CD14-positive monocyte (primary cell): Measurements from ENCODE around the gene PMEL. TPM values are rescaled to one million over a fixed set of nuclear protein-coding genes. Genes with fewer than 3 reads are reported as not detected.

Source experiments
- DNase-seq, 3 donors: peaks; one replicate each; pipeline ENCODE4 v3.0.0-alpha.2; 2011 to 2022
- H2AFZ ChIP-seq: 2 replicates; pipeline ENCODE4 v1.6.0; 2012; ENCODE audit warnings: mild to moderate bottlenecking, low read depth, low read length, inconsistent platforms; ENCODE audit not compliant: insufficient read depth, poor library complexity, severe bottlenecking
- H3K27ac ChIP-seq, 2 donors: 1 replicate in 1 of 2; 2 replicates in 1 of 2; pipeline ENCODE4 v1.5.1; 2012 to 2013; ENCODE audit warnings: low read length in 2 of 2, control low read depth in 1 of 2, inconsistent platforms in 1 of 2, low read depth in 1 of 2, mild to moderate bottlenecking in 1 of 2
- H3K27me3 ChIP-seq, 2 donors: one replicate each; pipeline versions ENCODE4 v1.6.0 to v1.6.1; 2011 to 2013; ENCODE audit warnings: low read length in 2 of 2; ENCODE audit not compliant: control insufficient read depth in 2 of 2, insufficient read depth in 2 of 2
- H3K36me3 ChIP-seq, 2 donors: replicated peaks in 1 of 2; 1 replicate in 1 of 2; 2 replicates in 1 of 2; pipeline versions ENCODE4 v1.5.1 to v1.6.1; 2012 to 2013; ENCODE audit warnings: low read length in 2 of 2, control low read depth in 1 of 2, inconsistent platforms in 1 of 2, mild to moderate bottlenecking in 1 of 2; ENCODE audit not compliant: insufficient read depth in 2 of 2, control insufficient read depth in 1 of 2
- H3K4me1 ChIP-seq, 2 donors: 1 replicate in 1 of 2; 2 replicates in 1 of 2; pipeline versions ENCODE4 v1.5.1 to v1.6.1; 2012 to 2013; ENCODE audit warnings: low read length in 2 of 2, control low read depth in 1 of 2, inconsistent platforms in 1 of 2, mild to moderate bottlenecking in 1 of 2, moderate library complexity in 1 of 2; ENCODE audit not compliant: insufficient read depth in 2 of 2, control insufficient read depth in 1 of 2
- H3K4me2 ChIP-seq: replicated peaks from 2 replicates; pipeline ENCODE3; 2012; ENCODE audit warnings: low read length, moderate library complexity, mild to moderate bottlenecking; ENCODE audit not compliant: poor library complexity, severe bottlenecking; ENCODE audit errors: extremely low read depth
- H3K4me3 ChIP-seq, 3 experiments: fragments of 200-600 bp in 1 of 3; sonication (generic) in 1 of 3; replicated peaks in 1 of 3; 1 replicate in 2 of 3; 2 replicates in 1 of 3; pipeline ENCODE4 v1.5.1; 2011 to 2013; ENCODE audit warnings: low read length in 3 of 3, mild to moderate bottlenecking in 3 of 3, control low read depth in 2 of 3, low read depth in 2 of 3, inconsistent platforms in 1 of 3, moderate library complexity in 1 of 3
- H3K79me2 ChIP-seq: 2 replicates; pipeline ENCODE4 v1.6.0; 2012; ENCODE audit warnings: mild to moderate bottlenecking, control low read depth, inconsistent platforms, low read length, moderate library complexity; ENCODE audit not compliant: insufficient read depth
- H3K9ac ChIP-seq: 2 replicates; pipeline ENCODE4 v1.6.0; 2017; ENCODE audit warnings: low read length, mild to moderate bottlenecking; ENCODE audit not compliant: insufficient read depth, poor library complexity, severe bottlenecking
- H3K9me3 ChIP-seq, 2 donors: replicated peaks in 1 of 2; 1 replicate in 1 of 2; 2 replicates in 1 of 2; pipeline versions ENCODE4 v1.5.1 to v1.6.1; 2012 to 2013; ENCODE audit warnings: low read length in 2 of 2, control low read depth in 1 of 2; ENCODE audit not compliant: control insufficient read depth in 1 of 2, insufficient read depth in 1 of 2
- H4K20me1 ChIP-seq: 2 replicates; pipeline ENCODE4 v1.6.0; 2012; ENCODE audit warnings: mild to moderate bottlenecking, low read length, control low read depth, moderate library complexity; ENCODE audit not compliant: insufficient read depth
- H3K27ac Mint-ChIP-seq, 7 donors: one replicate each; pipeline ENCODE4 v1.8.0; 2020; ENCODE audit warnings: mild to moderate bottlenecking in 7 of 7, mixed read lengths in 7 of 7, moderate library complexity in 6 of 7, inconsistent platforms in 2 of 7
- H3K27me3 Mint-ChIP-seq, 3 donors: one replicate each; pipeline ENCODE4 v1.8.0; 2021 to 2022; ENCODE audit warnings: low read depth in 3 of 3, mild to moderate bottlenecking in 3 of 3, mixed read lengths in 3 of 3, moderate library complexity in 3 of 3, inconsistent platforms in 1 of 3
- H3K36me3 Mint-ChIP-seq, 2 donors: one replicate each; pipeline ENCODE4 v1.8.0; 2020; ENCODE audit warnings: mixed read lengths in 2 of 2, inconsistent platforms in 1 of 2, mild to moderate bottlenecking in 1 of 2
- H3K4me1 Mint-ChIP-seq: one replicate; pipeline ENCODE4 v1.8.0; 2020; ENCODE audit warnings: mild to moderate bottlenecking, mixed read lengths
- H3K4me3 Mint-ChIP-seq, 2 donors: one replicate each; pipeline ENCODE4 v1.8.0; 2020; ENCODE audit warnings: mild to moderate bottlenecking in 2 of 2, mixed read lengths in 2 of 2, moderate library complexity in 1 of 2
- H3K9me3 Mint-ChIP-seq, 7 donors: one replicate each; pipeline ENCODE4 v1.8.0; 2020 to 2022; ENCODE audit warnings: mixed read lengths in 7 of 7, mild to moderate bottlenecking in 6 of 7, moderate library complexity in 6 of 7, inconsistent platforms in 2 of 7
- WGBS: methylation state at CpG from one replicate; pipeline ENCODE4 v1.1.5; 2013; ENCODE audit warnings: missing lambda C conversion rate; ENCODE audit not compliant: insufficient coverage; 5-methylcytosine and 5-hydroxymethylcytosine counted together
- intact Hi-C, 2 donors: fragments of 100-400 bp; cut with micrococcal nuclease; formaldehyde crosslinking; loops; one replicate each; pipeline versions ENCODE4 v1.15.0 to v1.15.1; 2023
- polyA plus RNA-seq, 3 donors: library from polyadenylated mRNA; depleted of rRNA in 1 of 3; unstranded in 2 of 3; stranded (reverse) in 1 of 3; fragments of 300-500 nt in 2 of 3; fragments of >200 nt in 1 of 3; fragmentation: Illumina TruSeq in 2 of 3; gene quantifications; 1 replicate in 2 of 3; 2 replicates in 1 of 3; pipeline ENCODE4 v1.2.3, GENCODE V29; 2012 to 2021
- TF ChIP-seq, protein P1 (sequence below): fragments of 200-600 bp; IDR thresholded peaks from one replicate; pipeline ENCODE4 v1.8.0; 2022; ENCODE audit warnings: antibody characterized with exemption, mild to moderate bottlenecking

Gene PMEL
- polyA plus RNA-seq, 3 donors: 0.37 to 0.54 (median 0.40) TPM

DNA sequence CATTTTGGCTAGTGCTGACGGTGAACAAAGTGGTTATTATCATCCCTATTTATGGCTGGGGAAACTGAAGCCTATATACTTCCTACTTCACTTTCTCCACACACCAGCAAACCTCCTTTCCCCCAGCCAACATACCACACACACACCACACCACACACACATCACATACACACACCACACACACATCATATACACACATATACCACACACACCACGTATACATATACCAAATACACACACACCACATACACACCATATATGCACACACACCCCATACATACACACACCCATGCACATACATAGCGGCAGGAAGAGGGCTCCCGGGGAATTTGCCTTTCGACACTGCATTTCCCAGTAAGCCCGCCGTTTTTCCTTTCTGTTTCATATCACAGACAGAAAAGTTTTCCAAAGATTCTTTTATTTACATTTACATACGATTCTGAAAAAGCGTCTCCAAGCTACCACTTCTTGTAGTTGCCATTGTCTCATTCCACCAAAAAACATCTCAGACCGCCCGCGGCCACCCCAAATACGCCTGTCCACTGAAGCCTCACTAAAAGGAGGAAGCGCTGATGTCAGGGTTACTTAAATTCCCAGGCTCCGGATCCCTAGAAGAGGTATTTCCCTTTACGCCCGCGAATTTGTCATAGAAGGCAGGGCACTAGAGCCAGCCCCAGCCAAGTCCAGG lies 7.2 kb upstream of the PMEL start:
- Histone ChIP-seq H3K4me2 (peak overlapping the region; percentile 79), H4K20me1 (peaks cover 16% of the 10 kb centered on the region), H3K9me3 (no peaks in the 10 kb centered on the region), H3K4me3 (peak overlapping the region; percentile 62 to 98 (median 84)), H3K27ac (peak overlapping the region; percentile 83 to 90), H3K36me3 (no peaks in the 10 kb centered on the region), H3K9ac (peak overlapping the region; percentile 71), H3K27me3 (no peaks in the 10 kb centered on the region), H3K4me1 (peaks cover 26 to 38% of the 10 kb centered on the region in 2 donors), H3K79me2 (peaks cover 42% of the 10 kb centered on the region), H2AFZ (peak overlapping the region; percentile 75)
- H3K27me3 Mint-ChIP-seq: peaks cover 0 to 2% (median 0%) of the 10 kb centered on the region in 3 donors
- H3K4me3 Mint-ChIP-seq: no peak overlapping the region
- peak in 2 of 3 donors; percentile 42 to 74 for DNase-seq
- WGBS: 0% methylated on average over 9 of the region's 18 CpGs
- intact Hi-C loops: loop anchor here in 1 of 2 donors (2.0 to 10.0 kb wide), 3 partner anchors 46 to 142 kb away; partner anchors contain the start of genes PYM1, RPL41 and ZC3H10
- H3K36me3 Mint-ChIP-seq: peaks cover 7 to 9% of the 10 kb centered on the region in 2 donors
- peaks cover 21% of the 10 kb centered on the region for H3K4me1 Mint-ChIP-seq
- no peak overlapping the region for H3K27ac Mint-ChIP-seq
- TF ChIP-seq, protein P1, sequence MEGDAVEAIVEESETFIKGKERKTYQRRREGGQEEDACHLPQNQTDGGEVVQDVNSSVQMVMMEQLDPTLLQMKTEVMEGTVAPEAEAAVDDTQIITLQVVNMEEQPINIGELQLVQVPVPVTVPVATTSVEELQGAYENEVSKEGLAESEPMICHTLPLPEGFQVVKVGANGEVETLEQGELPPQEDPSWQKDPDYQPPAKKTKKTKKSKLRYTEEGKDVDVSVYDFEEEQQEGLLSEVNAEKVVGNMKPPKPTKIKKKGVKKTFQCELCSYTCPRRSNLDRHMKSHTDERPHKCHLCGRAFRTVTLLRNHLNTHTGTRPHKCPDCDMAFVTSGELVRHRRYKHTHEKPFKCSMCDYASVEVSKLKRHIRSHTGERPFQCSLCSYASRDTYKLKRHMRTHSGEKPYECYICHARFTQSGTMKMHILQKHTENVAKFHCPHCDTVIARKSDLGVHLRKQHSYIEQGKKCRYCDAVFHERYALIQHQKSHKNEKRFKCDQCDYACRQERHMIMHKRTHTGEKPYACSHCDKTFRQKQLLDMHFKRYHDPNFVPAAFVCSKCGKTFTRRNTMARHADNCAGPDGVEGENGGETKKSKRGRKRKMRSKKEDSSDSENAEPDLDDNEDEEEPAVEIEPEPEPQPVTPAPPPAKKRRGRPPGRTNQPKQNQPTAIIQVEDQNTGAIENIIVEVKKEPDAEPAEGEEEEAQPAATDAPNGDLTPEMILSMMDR: no peak
- peaks cover 0 to 3% (median 0%) of the 10 kb centered on the region in 7 donors for H3K9me3 Mint-ChIP-seq

- intact Hi-C loops: loop anchor here in 1 of 2 donors (2.0 to 10.0 kb wide), 3 partner anchors 45 to 142 kb away; partner anchors contain the start of genes PYM1, RPL41 and ZC3H10
- Histone ChIP-seq H3K9ac (no peak overlapping the region), H3K27me3 (no peaks in the 10 kb centered on the region), H3K9me3 (no peaks in the 10 kb centered on the region), H3K4me1 (peaks cover 24 to 36% of the 10 kb centered on the region in 2 donors), H3K27ac (peak overlapping the region; percentile 83 to 90), H4K20me1 (peaks cover 10% of the 10 kb centered on the region), H2AFZ (peak overlapping the region; percentile 75), H3K36me3 (no peaks in the 10 kb centered on the region), H3K4me2 (peak overlapping the region; percentile 79), H3K4me3 (peak overlapping the region; percentile 62 to 98 (median 84)), H3K79me2 (peaks cover 40% of the 10 kb centered on the region)
- WGBS: no CpG with 5 or more reads among the region's 1 CpG
- Mint-ChIP-seq H3K4me3 (no peak overlapping the region), H3K36me3 (peaks cover 5 to 7% of the 10 kb centered on the region in 2 donors), H3K27me3 (peaks cover 0 to 2% (median 0%) of the 10 kb centered on the region in 3 donors), H3K4me1 (peaks cover 21% of the 10 kb centered on the region), H3K27ac (no peak overlapping the region), H3K9me3 (no peaks in the 10 kb centered on the region)
- TF ChIP-seq, protein P1: no peak
- DNase-seq: no peak
These were observed 6.6 kb upstream of the PMEL start for GRCh38 chr12:55972456-55972855.
